ENCODE results near the gene FMN1. TPM values are rescaled to one million over a fixed set of nuclear protein-coding genes. Genes with fewer than 3 reads are reported as not detected.

The FMN1 gene
- total RNA-seq, 6 donors from 2014 or later = 20.2 to 176 (median 53.8) TPM

GRCh38 chr15:32919749-32920414 is 274.6 kb downstream of the FMN1 start:
- ATAC-seq (ENCODE audit: low FRiP score in 2 of 2) (no peak), DNase-seq (no peak)
- 55 to 60% methylated on average over 5 of the region's 5 CpGs for WGBS, 2 donors
- H3K4me3 ChIP-seq = no peak overlapping the region
- H3K9me3 ChIP-seq = no peaks in the 10 kb centered on the region
- no peak for TF ChIP-seq POLR2AphosphoS5 (IDR thresholded peaks at IDR 0.05)
- TF ChIP-seq EP300 (IDR thresholded peaks at IDR 0.05) = no peak
- no peak for TF ChIP-seq POLR2A (IDR thresholded peaks at IDR 0.05)
- TF ChIP-seq CTCF (IDR thresholded peaks at IDR 0.05) = no peak
- no peaks in the 10 kb centered on the region for H3K36me3 ChIP-seq
- no peak overlapping the region for H3K27ac ChIP-seq
- no peaks in the 10 kb centered on the region for H3K4me1 ChIP-seq
- H3K27me3 ChIP-seq = no peaks in the 10 kb centered on the region

DNA sequence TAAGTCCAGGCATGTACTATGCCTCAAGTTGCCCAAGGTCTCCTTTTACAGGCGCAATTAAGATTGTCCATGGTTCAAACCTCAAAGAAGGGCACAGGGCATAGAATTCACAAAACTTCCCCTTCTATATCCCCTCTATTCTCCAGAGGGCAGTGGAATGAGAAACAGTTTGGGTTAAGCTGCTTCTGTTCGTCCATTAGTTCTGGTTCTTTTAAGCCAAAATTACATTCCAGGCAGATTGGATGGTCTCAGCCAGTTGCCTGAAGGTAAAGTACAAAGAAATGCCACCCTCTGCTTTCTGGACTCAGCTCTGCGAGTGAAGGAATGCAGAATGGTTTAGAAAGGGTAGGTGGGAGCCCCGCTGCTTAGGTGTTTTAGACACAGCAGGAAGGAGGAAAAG is 276.0 kb downstream of the FMN1 start:
- H3K36me3 ChIP-seq = no peaks in the 10 kb centered on the region
- DNase-seq (no peak), ATAC-seq (ENCODE audit: low FRiP score in 2 of 2) (no peak)
- H3K4me3 ChIP-seq = no peak overlapping the region
- TF ChIP-seq CTCF (IDR thresholded peaks at IDR 0.05) = no peak
- no peak for TF ChIP-seq POLR2AphosphoS5 (IDR thresholded peaks at IDR 0.05)
- no peak for TF ChIP-seq POLR2A (IDR thresholded peaks at IDR 0.05)
- no peaks in the 10 kb centered on the region for H3K9me3 ChIP-seq
- H3K4me1 ChIP-seq = no peaks in the 10 kb centered on the region
- no peaks in the 10 kb centered on the region for H3K27me3 ChIP-seq
- H3K27ac ChIP-seq = no peak overlapping the region
- 88 to 97% methylated on average over 4 of the region's 4 CpGs for WGBS, 2 donors

GRCh38 chr15:32910839-32911238 is 283.7 kb downstream of the FMN1 start:
- Histone ChIP-seq H3K4me1 (peaks cover 0 to 9% (median 3%) of the 10 kb centered on the region in 4 donors), H3K27me3 (no peaks in the 10 kb centered on the region), H3K27ac (no peak overlapping the region), H3K4me3 (no peak overlapping the region), H3K9me3 (no peaks in the 10 kb centered on the region), H3K36me3 (peaks cover 0 to 5% (median 2%) of the 10 kb centered on the region in 4 donors)
- no peak for ATAC-seq (ENCODE audit: low FRiP score in 2 of 2)
- 94 to 97% methylated on average over 3 of the region's 3 CpGs for WGBS, 2 donors
- DNase-seq = no peak
- no peak for TF ChIP-seq POLR2A (IDR thresholded peaks at IDR 0.05)
- no peak for TF ChIP-seq POLR2AphosphoS5 (IDR thresholded peaks at IDR 0.05)
- no peak for TF ChIP-seq CTCF (IDR thresholded peaks at IDR 0.05)
- TF ChIP-seq EP300 (IDR thresholded peaks at IDR 0.05) = no peak

DNA sequence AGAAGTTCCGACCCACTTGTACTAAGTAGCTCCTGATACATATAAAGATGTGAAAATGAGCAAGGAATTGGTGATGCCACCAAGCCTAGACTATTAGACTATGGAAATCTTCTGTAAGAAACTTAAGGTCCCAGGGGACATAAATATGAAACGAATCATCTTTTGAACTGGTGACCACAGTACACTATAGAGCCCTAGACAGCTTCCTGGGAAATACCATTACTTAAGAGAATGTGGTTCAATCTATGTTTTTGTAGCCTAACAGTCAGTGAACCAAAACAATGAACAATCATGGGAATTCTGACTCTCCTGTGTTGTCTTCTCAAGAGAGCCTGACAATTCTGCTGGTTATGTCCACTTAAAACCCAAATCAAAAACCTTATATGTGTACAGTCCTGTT is 285.1 kb downstream of the FMN1 start:
- H3K27ac ChIP-seq = no peak overlapping the region
- no peak for DNase-seq
- TF ChIP-seq POLR2AphosphoS5 (IDR thresholded peaks at IDR 0.05) (no peak), EP300 (IDR thresholded peaks at IDR 0.05) (no peak), POLR2A (IDR thresholded peaks at IDR 0.05) (no peak), CTCF (IDR thresholded peaks at IDR 0.05) (no peak)
- peaks cover 0 to 9% (median 3%) of the 10 kb centered on the region in 4 donors for H3K4me1 ChIP-seq
- no peaks in the 10 kb centered on the region for H3K27me3 ChIP-seq
- H3K4me3 ChIP-seq = no peak overlapping the region
- no peak for ATAC-seq (ENCODE audit: low FRiP score in 2 of 2)
- H3K36me3 ChIP-seq = peaks cover 0 to 5% (median 2%) of the 10 kb centered on the region in 4 donors
- H3K9me3 ChIP-seq = no peaks in the 10 kb centered on the region
- 83 to 87% methylated on average over 2 of the region's 2 CpGs for WGBS, 2 donors

GRCh38 chr15:32908872-32909271 is 285.6 kb downstream of the FMN1 start:
- Histone ChIP-seq H3K36me3 (peaks cover 0 to 5% (median 2%) of the 10 kb centered on the region in 4 donors), H3K4me1 (peaks cover 0 to 9% (median 3%) of the 10 kb centered on the region in 4 donors), H3K27me3 (no peaks in the 10 kb centered on the region), H3K4me3 (no peak overlapping the region), H3K27ac (peak overlapping the region in 1 of 4 donors; percentile 22), H3K9me3 (no peaks in the 10 kb centered on the region)
- ATAC-seq (ENCODE audit: low FRiP score in 2 of 2) (peak in 1 of 2 donors; percentile 48), DNase-seq (no peak)
- 74% methylated on average over 4 of the region's 4 CpGs for WGBS, 2 donors
- TF ChIP-seq CTCF (IDR thresholded peaks at IDR 0.05) (no peak), POLR2AphosphoS5 (IDR thresholded peaks at IDR 0.05) (peak in 1 of 2 donors; percentile 22), POLR2A (IDR thresholded peaks at IDR 0.05) (no peak)

Data from upper lobe of left lung (tissue), 6 donors.